Right lobe of liver (tissue), 6 donors: ENCODE data around the gene C3orf22. TPM values are rescaled to one million over a fixed set of nuclear protein-coding genes. Genes with fewer than 3 reads are reported as not detected.
"Not testable (repeated sequence)": the region's sequence is repeated elsewhere in the genome, so short reads cannot be mapped to it uniquely, and the experiment has no call there.

ENCODE experiments used
- ATAC-seq, 4 donors: fragments of 200-7000 bp; cut with Tn5 transposase; one replicate each; pipeline ENCODE4 v1.9.1; 2020; ENCODE audit warnings: mild to moderate bottlenecking in 4 of 4, moderate library complexity in 4 of 4
- DNase-seq, 3 donors: peaks; one replicate each; pipeline ENCODE4 v3.0.0-alpha.2; 2020
- H3K27ac ChIP-seq, 3 donors: fragments of 200-600 bp; one replicate each; pipeline ENCODE4 v1.8.0; 2022
- H3K27me3 ChIP-seq, 2 donors: fragments of 200-600 bp; one replicate each; pipeline ENCODE4 v1.8.0; 2022
- H3K36me3 ChIP-seq, 4 donors: fragments of 200-600 bp; sonication (generic) in 1 of 4; one replicate each; pipeline versions ENCODE4 v1.5.1 to v1.8.0; 2017 to 2022; ENCODE audit warnings: control low read depth in 1 of 4
- H3K4me1 ChIP-seq, 4 donors: fragments of 200-600 bp; sonication (generic) in 1 of 4; one replicate each; pipeline versions ENCODE4 v1.5.1 to v1.8.0; 2017 to 2022; ENCODE audit warnings: control low read depth in 1 of 4
- H3K4me3 ChIP-seq, 3 donors: fragments of 200-600 bp; one replicate each; pipeline ENCODE4 v1.8.0; 2022
- H3K9me3 ChIP-seq, 4 donors: fragments of 200-600 bp; sonication (generic) in 1 of 4; one replicate each; pipeline versions ENCODE4 v1.5.1 to v1.8.0; 2017 to 2022; ENCODE audit warnings: control low read depth in 1 of 4
- CTCF ChIP-seq, 4 donors: fragments of 200-600 bp in 3 of 4; fragments of 450-650 bp in 1 of 4; IDR thresholded peaks; one replicate each; pipeline versions ENCODE4 v1.5.1 to v1.8.0; 2016 to 2022; ENCODE audit warnings: antibody characterized with exemption in 4 of 4, mild to moderate bottlenecking in 2 of 4
- POLR2A ChIP-seq: fragments of 450-650 bp; IDR thresholded peaks from one replicate; pipeline ENCODE4 v1.6.1; 2017; ENCODE audit warnings: antibody characterized with exemption, mild to moderate bottlenecking
- WGBS: methylation state at CpG from one replicate; pipeline ENCODE4 v1.1.6; 2018; ENCODE audit warnings: low coverage, low lambda C conversion rate; ENCODE audit not compliant: insufficient coverage; ENCODE audit errors: missing lambda C conversion rate; 5-methylcytosine and 5-hydroxymethylcytosine counted together
- intact Hi-C, 2 donors: fragments of 100-400 bp; cut with DNase I; formaldehyde crosslinking; loops; one replicate each; pipeline versions ENCODE4 v1.11.2 to v1.14.1; 2022
- total RNA-seq, 6 experiments: library from RNA; depleted of rRNA in 2 of 6; stranded (reverse); fragments of >200 nt in 2 of 6; fragmentation: NEBNext Ultra II Directional in 3 of 6; extraction: Animal tissue kit (Norgen Biotek cat#: 25700) in 3 of 6; gene quantifications; one replicate each; pipeline versions ENCODE4 v1.1.0 to v1.2.4, GENCODE V29; 2016 to 2023
- donor health status: DM: no; HTN: yes; CAD: no.
- donor health status: DM: no; HTN: no; CAD: no.
- donor health status: DM: no; HTN: no; CAD: no.
- donor health status: DM: no; HTN: yes; CAD: no.
- donor health status: DM: no; HTN: yes; CAD: no.

The C3orf22 gene
- total RNA-seq, 6 experiments from 2014 or later = not detected

DNA sequence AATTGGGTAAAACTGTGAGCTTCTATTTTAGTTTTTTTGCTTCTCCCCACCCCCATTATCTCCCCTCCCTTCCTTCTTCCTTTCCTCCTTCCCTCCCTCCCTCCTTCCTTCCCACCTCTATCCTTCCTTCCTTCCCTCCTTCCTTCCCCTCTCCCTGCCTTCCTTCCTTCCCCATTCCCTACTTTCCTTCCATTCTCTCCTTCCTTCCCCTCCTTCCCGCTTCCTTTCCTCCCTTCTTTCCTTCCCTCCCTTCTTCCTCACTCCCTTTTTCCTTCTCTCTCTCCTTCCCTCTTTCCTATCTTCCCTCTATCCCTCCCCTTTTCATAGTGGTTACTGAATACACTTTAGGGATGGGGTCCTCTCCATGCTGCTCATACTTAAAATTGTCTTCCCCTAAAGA, 40.4 kb upstream of the C3orf22 start:
- DNase-seq = no peak
- Histone ChIP-seq H3K27ac (no peak overlapping the region), H3K36me3 (no peaks in the 10 kb centered on the region), H3K4me1 (no peaks in the 10 kb centered on the region), H3K4me3 (no peak overlapping the region), H3K9me3 (no peaks in the 10 kb centered on the region), H3K27me3 (no peaks in the 10 kb centered on the region)
- 28% methylated on average over 1 of the region's 1 CpG for WGBS
- ATAC-seq = no peak
- TF ChIP-seq POLR2A (no peak), CTCF (IDR thresholded peaks at IDR 0.05) (no peak)
- intact Hi-C loops = no loop called here

- 92% methylated on average over 3 of the region's 4 CpGs for WGBS
- ATAC-seq, H3K27me3 ChIP-seq, intact Hi-C loops, H3K4me1 ChIP-seq, H3K27ac ChIP-seq, H3K36me3 ChIP-seq, H3K9me3 ChIP-seq, DNase-seq, H3K4me3 ChIP-seq: not testable (repeated sequence)
Observed at GRCh38 chr3:126595479-126595878, 36.7 kb upstream of the C3orf22 start.

GRCh38 chr3:126591515-126591914, 32.8 kb upstream of the C3orf22 start:
- H3K36me3 ChIP-seq, H3K4me1 ChIP-seq, H3K9me3 ChIP-seq, ATAC-seq, intact Hi-C loops, H3K27me3 ChIP-seq, H3K4me3 ChIP-seq, DNase-seq, H3K27ac ChIP-seq: not testable (repeated sequence)
- WGBS = 55% methylated on average over 5 of the region's 5 CpGs

DNA sequence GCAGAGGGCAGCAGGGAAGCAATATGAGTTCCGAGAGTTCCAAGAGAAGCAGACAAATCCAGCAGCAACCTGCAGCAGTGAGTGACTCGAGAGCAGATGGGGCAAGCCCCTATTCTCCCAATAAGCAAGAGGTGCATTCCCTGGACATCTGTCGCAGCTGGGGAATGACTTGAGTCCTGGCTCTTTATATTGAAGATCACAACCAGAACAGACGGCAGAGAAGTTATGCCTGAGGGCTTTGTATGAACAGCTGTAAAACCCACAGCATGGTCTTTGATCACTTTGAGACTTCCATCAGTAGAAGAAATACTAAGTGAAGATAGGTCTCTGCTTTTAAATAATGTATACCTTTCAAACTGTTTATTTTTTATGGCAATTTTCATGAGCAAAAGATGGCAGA, 23.6 kb upstream of the C3orf22 start:
- Histone ChIP-seq H3K4me1 (no peaks in the 10 kb centered on the region), H3K9me3 (no peaks in the 10 kb centered on the region), H3K27ac (no peak overlapping the region), H3K4me3 (no peak overlapping the region), H3K27me3 (no peaks in the 10 kb centered on the region), H3K36me3 (no peaks in the 10 kb centered on the region)
- ATAC-seq (no peak), DNase-seq (no peak)
- 75% methylated on average over 3 of the region's 4 CpGs for WGBS
- TF ChIP-seq CTCF (IDR thresholded peaks at IDR 0.05) (no peak), POLR2A (no peak)
- intact Hi-C loops = no loop called here

DNA sequence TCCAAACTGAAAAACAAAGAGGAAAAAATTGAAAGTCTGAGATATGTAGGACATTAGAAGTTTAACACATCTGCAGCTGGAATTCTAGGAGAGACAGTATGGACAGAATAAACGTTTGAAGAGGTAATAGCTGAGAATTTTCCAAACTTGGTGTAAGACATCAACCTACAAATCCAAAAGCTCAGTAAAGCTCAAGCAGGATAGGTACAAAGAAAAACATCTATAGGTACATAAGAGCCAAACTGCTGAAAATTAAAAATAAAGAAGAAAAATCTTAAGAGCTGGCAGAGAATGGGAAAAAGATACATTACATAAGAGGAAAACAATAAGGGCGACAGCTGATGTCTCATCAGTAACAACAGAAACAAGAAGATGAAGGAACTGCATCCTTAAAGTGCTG, 22.8 kb upstream of the C3orf22 start:
- Histone ChIP-seq H3K4me1 (no peaks in the 10 kb centered on the region), H3K36me3 (no peaks in the 10 kb centered on the region), H3K9me3 (no peaks in the 10 kb centered on the region), H3K27ac (no peak overlapping the region), H3K27me3 (no peaks in the 10 kb centered on the region), H3K4me3 (no peak overlapping the region)
- DNase-seq = no peak
- TF ChIP-seq POLR2A (no peak), CTCF (IDR thresholded peaks at IDR 0.05) (no peak)
- 72% methylated on average over 2 of the region's 2 CpGs for WGBS
- ATAC-seq = no peak
- intact Hi-C loops = no loop called here

GRCh38 chr3:126580746-126581145, 22.0 kb upstream of the C3orf22 start:
- intact Hi-C loops = no loop called here
- H3K27me3 ChIP-seq = no peaks in the 10 kb centered on the region
- DNase-seq = no peak
- no CpG with 5 or more reads among the region's 5 CpGs for WGBS
- ATAC-seq = no peak
- H3K27ac ChIP-seq = no peak overlapping the region
- H3K4me1 ChIP-seq = no peaks in the 10 kb centered on the region
- no peaks in the 10 kb centered on the region for H3K9me3 ChIP-seq
- TF ChIP-seq CTCF (IDR thresholded peaks at IDR 0.05) = no peak
- no peak for TF ChIP-seq POLR2A
- no peaks in the 10 kb centered on the region for H3K36me3 ChIP-seq
- no peak overlapping the region for H3K4me3 ChIP-seq
